Measurements from ENCODE around the gene SPATA13. TPM values are rescaled to one million over a fixed set of nuclear protein-coding genes. Genes with fewer than 3 reads are reported as not detected.

The SPATA13 gene
- total and polyA plus RNA-seq, 2 donors (not counting 1 experiment from before 2014, with no cell fraction given), result 5.7 to 8.3 TPM

DNA sequence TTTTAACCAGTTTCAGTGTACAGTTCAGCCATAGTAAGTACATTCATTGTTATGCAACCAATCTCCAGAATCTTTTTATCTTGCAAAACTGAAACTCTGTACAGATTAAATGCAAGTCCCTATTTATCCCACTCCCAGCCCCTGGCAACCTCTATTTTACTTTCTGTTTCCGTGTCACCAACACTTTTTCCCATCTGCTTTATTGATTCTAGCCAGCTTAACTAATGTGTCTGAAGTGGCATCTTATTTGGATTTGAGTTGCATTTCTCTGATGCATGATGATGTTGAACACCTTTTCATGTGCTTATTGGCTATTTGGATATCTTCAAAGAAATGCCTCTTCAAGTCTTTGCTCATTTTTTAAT is 18.9 kb downstream of the SPATA13 start:
- no peaks in the 10 kb centered on the region for H3K27me3 Mint-ChIP-seq
- H3K27me3 ChIP-seq (replicated peaks in 1 of 4; ENCODE audit: control extremely low read depth in 1 of 4, control insufficient read depth in 3 of 4, insufficient read depth in 4 of 4, low read length in 3 of 4), result no peaks in the 10 kb centered on the region
- no peaks in the 10 kb centered on the region for H3K4me1 ChIP-seq (ENCODE audit: control insufficient read depth in 2 of 2, insufficient read depth in 2 of 2, low read length in 2 of 2)
- intact Hi-C loops (cut with micrococcal nuclease), result no loop called here
- WGBS (ENCODE audit: insufficient coverage), result no CpG with 5 or more reads among the region's 1 CpG
- peaks cover 2% of the 10 kb centered on the region for H3K9me3 Mint-ChIP-seq (ENCODE audit: insufficient read depth)
- no peak for ATAC-seq (ENCODE audit: low read depth)
- no peak overlapping the region for H3K9ac ChIP-seq (ENCODE audit: low read length)
- H3K36me3 ChIP-seq (replicated peaks in 1 of 2; ENCODE audit: control extremely low read depth in 1 of 2, control insufficient read depth in 1 of 2, extremely low read depth in 1 of 2, insufficient read depth in 2 of 2, low read length in 1 of 2), result no peaks in the 10 kb centered on the region
- no peak overlapping the region for H3K4me3 Mint-ChIP-seq
- H3K4me2 ChIP-seq (replicated peaks; ENCODE audit: low read depth, low read length, poor library complexity, severe bottlenecking), result no peak overlapping the region
- peaks cover 0 to 11% (median 7%) of the 10 kb centered on the region in 3 donors for H3K9me3 ChIP-seq (ENCODE audit: control extremely low read depth in 1 of 3, control insufficient read depth in 2 of 3, insufficient read depth in 1 of 3, low read length in 2 of 3)
- H3K79me2 ChIP-seq (ENCODE audit: control insufficient read depth, insufficient read depth, low read length), result no peaks in the 10 kb centered on the region
- ChIA-PET CTCF (interaction anchor here (1.0 kb wide), 1 partner anchor 15 kb away, joined by 3 read pairs; no protein-coding TSS in a partner anchor), POLR2A (no interaction called here)
- H4K20me1 ChIP-seq (ENCODE audit: control insufficient read depth, insufficient read depth, low read length, poor library complexity, severe bottlenecking), result no peaks in the 10 kb centered on the region
- H3K27ac Mint-ChIP-seq, result no peak overlapping the region
- peaks cover 6% of the 10 kb centered on the region for H3K4me1 Mint-ChIP-seq
- no peak for TF ChIP-seq EZH2 (IDR thresholded peaks at IDR 0.05; ENCODE audit: borderline replicate concordance, insufficient read depth, low read depth, low read length, poor library complexity, severe bottlenecking)
- TF ChIP-seq, protein P1, sequence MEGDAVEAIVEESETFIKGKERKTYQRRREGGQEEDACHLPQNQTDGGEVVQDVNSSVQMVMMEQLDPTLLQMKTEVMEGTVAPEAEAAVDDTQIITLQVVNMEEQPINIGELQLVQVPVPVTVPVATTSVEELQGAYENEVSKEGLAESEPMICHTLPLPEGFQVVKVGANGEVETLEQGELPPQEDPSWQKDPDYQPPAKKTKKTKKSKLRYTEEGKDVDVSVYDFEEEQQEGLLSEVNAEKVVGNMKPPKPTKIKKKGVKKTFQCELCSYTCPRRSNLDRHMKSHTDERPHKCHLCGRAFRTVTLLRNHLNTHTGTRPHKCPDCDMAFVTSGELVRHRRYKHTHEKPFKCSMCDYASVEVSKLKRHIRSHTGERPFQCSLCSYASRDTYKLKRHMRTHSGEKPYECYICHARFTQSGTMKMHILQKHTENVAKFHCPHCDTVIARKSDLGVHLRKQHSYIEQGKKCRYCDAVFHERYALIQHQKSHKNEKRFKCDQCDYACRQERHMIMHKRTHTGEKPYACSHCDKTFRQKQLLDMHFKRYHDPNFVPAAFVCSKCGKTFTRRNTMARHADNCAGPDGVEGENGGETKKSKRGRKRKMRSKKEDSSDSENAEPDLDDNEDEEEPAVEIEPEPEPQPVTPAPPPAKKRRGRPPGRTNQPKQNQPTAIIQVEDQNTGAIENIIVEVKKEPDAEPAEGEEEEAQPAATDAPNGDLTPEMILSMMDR (IDR thresholded peaks at IDR 0.05), result no peak
- H3K4me3 ChIP-seq (ENCODE audit: control extremely low read depth in 1 of 5, extremely low read depth in 1 of 5, insufficient read depth in 1 of 5, low read depth in 2 of 5, low read length in 4 of 5), result no peak overlapping the region
- H2AFZ ChIP-seq (ENCODE audit: insufficient read depth, low read depth, low read length, poor library complexity, severe bottlenecking), result no peak overlapping the region
- DNase-seq, result no peak
- H3K27ac ChIP-seq (ENCODE audit: low read length in 2 of 2), result no peak overlapping the region

DNA sequence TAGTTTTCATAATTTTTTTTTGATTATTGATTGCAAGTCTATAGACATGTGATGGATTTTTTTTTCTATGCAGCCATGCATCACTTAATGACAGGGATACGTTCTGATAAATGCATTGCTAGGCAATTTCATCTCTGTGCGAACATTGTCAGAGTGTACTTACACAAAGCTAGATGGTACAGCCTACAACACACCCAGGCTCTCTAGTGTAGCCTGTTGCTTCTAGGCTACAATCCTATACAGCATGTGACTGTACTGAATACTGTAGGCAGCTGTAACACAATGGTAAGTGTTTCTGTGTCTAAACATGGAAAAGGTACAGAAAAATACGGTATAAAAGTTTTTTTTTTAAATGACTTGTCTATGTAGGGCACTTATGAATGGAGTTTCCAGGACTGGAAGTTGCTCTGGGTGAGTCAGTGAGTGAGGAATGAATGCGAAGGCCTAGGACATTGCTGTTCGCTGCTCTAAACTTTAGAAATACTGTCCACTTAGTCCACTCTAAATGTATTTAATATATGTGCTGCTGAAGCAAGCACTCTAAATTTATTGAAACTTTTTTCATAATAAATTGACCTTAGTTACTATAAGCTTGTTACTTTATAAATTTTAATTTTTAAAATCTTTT is 20.3 kb downstream of the SPATA13 start:
- Histone ChIP-seq H3K36me3 (replicated peaks in 1 of 2; ENCODE audit: control extremely low read depth in 1 of 2, control insufficient read depth in 1 of 2, extremely low read depth in 1 of 2, insufficient read depth in 2 of 2, low read length in 1 of 2) (no peaks in the 10 kb centered on the region), H3K9ac (ENCODE audit: low read length) (no peak overlapping the region), H3K4me2 (replicated peaks; ENCODE audit: low read depth, low read length, poor library complexity, severe bottlenecking) (no peak overlapping the region), H3K4me1 (ENCODE audit: control insufficient read depth in 2 of 2, insufficient read depth in 2 of 2, low read length in 2 of 2) (no peaks in the 10 kb centered on the region), H3K27ac (ENCODE audit: low read length in 2 of 2) (no peak overlapping the region), H4K20me1 (ENCODE audit: control insufficient read depth, insufficient read depth, low read length, poor library complexity, severe bottlenecking) (no peaks in the 10 kb centered on the region), H3K27me3 (replicated peaks in 1 of 4; ENCODE audit: control extremely low read depth in 1 of 4, control insufficient read depth in 3 of 4, insufficient read depth in 4 of 4, low read length in 3 of 4) (no peaks in the 10 kb centered on the region), H3K79me2 (ENCODE audit: control insufficient read depth, insufficient read depth, low read length) (no peaks in the 10 kb centered on the region), H2AFZ (ENCODE audit: insufficient read depth, low read depth, low read length, poor library complexity, severe bottlenecking) (no peak overlapping the region), H3K9me3 (ENCODE audit: control extremely low read depth in 1 of 3, control insufficient read depth in 2 of 3, insufficient read depth in 1 of 3, low read length in 2 of 3) (peaks cover 0 to 11% (median 7%) of the 10 kb centered on the region in 3 donors), H3K4me3 (ENCODE audit: control extremely low read depth in 1 of 5, extremely low read depth in 1 of 5, insufficient read depth in 1 of 5, low read depth in 2 of 5, low read length in 4 of 5) (no peak overlapping the region)
- peaks cover 2% of the 10 kb centered on the region for H3K9me3 Mint-ChIP-seq (ENCODE audit: insufficient read depth)
- intact Hi-C loops (cut with micrococcal nuclease), result no loop called here
- DNase-seq (no peak), ATAC-seq (ENCODE audit: low read depth) (no peak)
- WGBS (ENCODE audit: insufficient coverage), result 100% methylated on average over 3 of the region's 5 CpGs
- ChIA-PET CTCF (interaction anchor here (0.6 to 1.0 kb wide), 2 partner anchors 48 to 121 kb away, joined by 3 to 4 read pairs; no protein-coding TSS in a partner anchor), POLR2A (no interaction called here)
- TF ChIP-seq, protein P1 (IDR thresholded peaks at IDR 0.05), result no peak
- no peak for TF ChIP-seq EZH2 (IDR thresholded peaks at IDR 0.05; ENCODE audit: borderline replicate concordance, insufficient read depth, low read depth, low read length, poor library complexity, severe bottlenecking)
- H3K4me1 Mint-ChIP-seq, result peaks cover 6% of the 10 kb centered on the region
- no peak overlapping the region for H3K4me3 Mint-ChIP-seq
- H3K27ac Mint-ChIP-seq, result no peak overlapping the region
- no peaks in the 10 kb centered on the region for H3K27me3 Mint-ChIP-seq

All from B cell (primary cell).